GM18951 (cell line): ENCODE results near the gene RPL4.

Source experiments
- POLR2A ChIP-seq: IDR thresholded peaks from 4 replicates; pipeline ENCODE4 v1.6.1; 2011; ENCODE audit warnings: mild to moderate bottlenecking; ENCODE audit not compliant: insufficient read length, insufficient read depth; ENCODE audit errors: extremely low read depth
- in situ Hi-C: fragments of 300-500 bp; cut with MboI; formaldehyde crosslinking; loops from one replicate; pipeline ENCODE4 v1.12.0; 2022; ENCODE audit warnings: low sequenced_read_pairs, mixed read lengths, inconsistent platforms; ENCODE audit not compliant: unreplicated experiment

RPL4 gene

DNA sequence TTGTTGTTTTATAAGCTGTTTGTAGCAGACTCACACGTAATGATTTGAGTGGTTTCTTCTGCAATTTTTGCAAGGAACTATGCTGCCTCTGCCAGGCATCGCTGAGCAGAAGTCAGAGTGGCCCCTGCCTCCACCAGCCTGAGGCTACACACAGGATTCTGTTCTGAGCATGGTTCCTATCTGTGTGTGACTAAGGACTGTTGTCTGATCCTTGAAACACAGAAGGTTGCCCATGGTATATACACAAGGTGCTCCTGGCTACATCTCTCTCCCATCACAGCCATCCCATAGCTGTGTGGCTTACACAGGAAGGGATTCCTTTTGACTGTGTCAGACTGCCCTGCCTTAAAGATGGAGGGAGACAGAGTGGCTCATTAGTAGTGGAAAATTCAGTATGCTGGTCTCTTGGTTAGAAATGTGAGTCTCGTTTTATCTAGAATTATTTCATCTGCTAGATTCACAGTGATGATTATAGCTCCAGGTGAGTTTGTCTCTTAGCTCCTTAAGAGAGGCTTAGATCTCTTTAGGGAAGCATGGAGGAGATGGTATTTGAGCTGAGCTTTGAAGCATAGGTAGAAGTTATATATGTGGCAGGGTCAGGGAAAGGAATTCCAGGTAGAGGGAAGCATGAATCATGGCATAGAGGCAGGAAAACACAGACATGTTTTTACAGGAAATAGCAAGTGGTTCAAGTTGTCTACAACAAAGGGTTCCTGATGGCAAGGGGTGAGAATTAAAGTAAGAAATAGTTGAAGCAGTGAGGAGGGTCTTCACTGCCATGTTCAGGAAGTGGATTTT is 44.6 kb downstream of the RPL4 start:
- TF ChIP-seq POLR2A: no peak

DNA sequence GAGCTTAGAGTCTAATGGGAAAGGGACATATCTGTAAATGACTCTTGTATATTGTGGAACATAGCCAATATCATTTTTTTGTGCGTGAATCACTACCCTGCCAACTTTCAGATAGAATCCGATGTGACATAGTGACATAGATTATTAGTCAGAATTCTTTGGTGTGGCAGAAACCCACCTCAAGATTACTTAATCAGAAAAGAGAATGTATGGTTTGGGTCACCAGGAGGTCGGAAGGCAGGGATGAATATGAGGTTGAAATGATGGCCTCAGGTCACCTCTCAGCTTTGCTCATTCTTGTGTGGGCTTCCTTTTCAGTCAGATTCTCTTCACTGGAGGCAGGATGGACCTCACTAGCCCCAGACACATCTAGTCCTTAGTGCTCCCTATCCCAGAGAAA is 48.4 kb downstream of the RPL4 start:
- in situ Hi-C loops: no loop called here
- TF ChIP-seq POLR2A: no peak

More for the DNA sequence above, 44.6 kb downstream of the RPL4 start:
- in situ Hi-C loops: no loop called here

DNA sequence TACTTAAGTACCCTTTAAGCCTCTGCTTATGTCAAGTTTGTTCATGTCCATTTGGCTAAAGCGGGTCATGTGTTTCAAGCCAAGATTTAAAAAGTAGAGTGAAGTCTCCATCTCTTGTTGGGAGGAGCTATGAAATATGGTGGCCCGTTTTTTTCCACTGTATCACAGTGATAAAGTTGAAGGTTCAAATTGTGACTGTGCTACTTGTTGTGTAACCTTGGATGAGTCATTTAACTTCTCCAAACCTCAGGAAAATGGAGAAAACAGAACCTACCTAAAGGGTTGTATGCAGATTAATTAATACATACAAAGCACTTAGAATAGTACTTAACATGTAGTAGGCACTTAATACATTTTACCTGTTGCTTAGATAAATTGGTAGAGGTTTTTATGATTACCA is 50.5 kb downstream of the RPL4 start:
- in situ Hi-C loops: no loop called here
- no peak for TF ChIP-seq POLR2A

DNA sequence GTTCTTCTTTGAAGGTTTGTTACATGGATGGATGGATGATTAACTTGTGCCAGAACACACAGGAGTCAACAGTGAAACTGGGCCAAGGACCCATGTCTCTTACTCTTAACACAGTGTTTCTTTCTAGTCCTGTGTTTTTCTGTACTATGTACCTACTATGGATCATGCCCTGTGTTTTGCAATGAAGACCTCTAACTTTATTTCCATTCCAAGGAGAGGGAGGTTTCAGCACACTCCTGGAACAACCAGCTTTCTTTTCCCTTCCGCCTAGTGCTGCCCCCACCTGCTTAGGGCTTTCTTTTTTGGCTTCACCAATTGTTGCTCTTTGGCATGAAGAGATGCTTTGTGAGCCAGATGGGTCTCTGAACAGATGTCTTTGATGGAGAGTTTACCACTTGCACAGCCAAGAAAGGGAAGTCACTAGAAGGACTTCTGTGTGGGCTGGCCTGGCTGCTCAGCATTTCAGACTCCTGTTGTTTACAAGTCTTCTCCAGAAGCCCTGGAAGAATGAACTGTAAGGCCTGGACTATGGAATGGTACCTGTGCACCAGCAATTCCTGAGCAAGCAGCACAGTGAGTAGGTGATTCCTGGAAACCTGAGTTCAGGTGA is 51.6 kb downstream of the RPL4 start:
- in situ Hi-C loops: no loop called here
- no peak for TF ChIP-seq POLR2A

DNA sequence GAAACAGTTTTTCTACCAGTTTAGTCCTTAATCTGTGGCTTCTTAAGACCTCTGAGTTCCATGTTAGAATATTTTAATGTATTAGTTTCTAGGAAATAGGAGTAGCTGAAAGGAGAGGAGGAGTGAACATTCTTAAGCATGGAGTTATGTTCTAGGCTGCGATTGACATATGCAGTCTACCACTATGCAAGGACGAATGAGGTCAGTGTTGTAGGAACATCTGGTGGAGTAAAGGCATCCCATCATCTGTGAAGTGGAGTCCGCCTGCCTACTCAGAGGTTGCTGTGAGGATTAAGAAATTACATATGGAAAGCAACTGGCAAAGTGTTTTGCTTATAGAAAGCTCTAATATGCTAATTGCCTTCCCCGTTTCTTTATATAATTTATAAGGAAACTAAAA is 52.2 kb downstream of the RPL4 start:
- no peak for TF ChIP-seq POLR2A
- in situ Hi-C loops: no loop called here
